Measurements from ENCODE around the gene ROCK2.

The ROCK2 gene

GRCh38 chr2:11296401-11296800 is 48.0 kb downstream of the ROCK2 start:
- TF ChIP-seq CTCF (IDR thresholded peaks at IDR 0.05; ENCODE audit: extremely low read depth, missing control alignments) = no peak
- DNase-seq (ENCODE audit: low spot score) = no peak

- no peak for TF ChIP-seq CTCF (IDR thresholded peaks at IDR 0.05; ENCODE audit: extremely low read depth, missing control alignments)
- DNase-seq (ENCODE audit: low spot score) = no peak
Observed at GRCh38 chr2:11292464-11293255, 51.8 kb downstream of the ROCK2 start.

- DNase-seq (ENCODE audit: low spot score) = no peak
- no peak for TF ChIP-seq CTCF (IDR thresholded peaks at IDR 0.05; ENCODE audit: extremely low read depth, missing control alignments)
Observed at GRCh38 chr2:11290713-11291112, 53.7 kb downstream of the ROCK2 start.

- DNase-seq (ENCODE audit: low spot score) = no peak
- TF ChIP-seq CTCF (IDR thresholded peaks at IDR 0.05; ENCODE audit: extremely low read depth, missing control alignments) = no peak
Observed at GRCh38 chr2:11290211-11290610, 54.2 kb downstream of the ROCK2 start.

- DNase-seq (ENCODE audit: low spot score) = no peak
- TF ChIP-seq CTCF (IDR thresholded peaks at IDR 0.05; ENCODE audit: extremely low read depth, missing control alignments) = no peak
Observed at GRCh38 chr2:11288431-11288830, 56.0 kb downstream of the ROCK2 start.

GRCh38 chr2:11286749-11287148 is 57.7 kb downstream of the ROCK2 start:
- DNase-seq (ENCODE audit: low spot score) = no peak
- TF ChIP-seq CTCF (IDR thresholded peaks at IDR 0.05; ENCODE audit: extremely low read depth, missing control alignments) = no peak

GRCh38 chr2:11286323-11286722 is 58.1 kb downstream of the ROCK2 start:
- no peak for TF ChIP-seq CTCF (IDR thresholded peaks at IDR 0.05; ENCODE audit: extremely low read depth, missing control alignments)
- no peak for DNase-seq (ENCODE audit: low spot score)

Measured in GM20000 (cell line).